Kidney (tissue), 14 donors: ENCODE measurements around the gene TPM4. TPM values are rescaled to one million over a fixed set of nuclear protein-coding genes. Genes with fewer than 3 reads are reported as not detected.
A peak's percentile ranks its signal among the peaks of the same experiment; 100 is the strongest.

ENCODE experiments used
- DNase-seq, 5 donors: peaks; one replicate each; pipeline ENCODE4 v3.0.0-alpha.2; 2013 to 2020
- FAIRE-seq: peaks from 2 replicates; lab custom pipeline; 2012; peaks lifted over from hg19 to GRCh38; lab: Jason Lieb, UNC
- H3K27ac ChIP-seq, 2 donors: one replicate each; pipeline ENCODE4 v1.7.0; 2013; ENCODE audit warnings: low read depth in 2 of 2, low read length in 2 of 2, inconsistent platforms in 1 of 2
- H3K27me3 ChIP-seq: one replicate; pipeline ENCODE4 v1.7.1; 2013; ENCODE audit warnings: low read length, inconsistent platforms; ENCODE audit not compliant: control insufficient read depth, insufficient read depth
- H3K36me3 ChIP-seq, 3 donors: one replicate each; pipeline versions ENCODE4 v1.7.0 to v1.7.1; 2013; ENCODE audit warnings: low read length in 3 of 3, control low read depth in 1 of 3, inconsistent platforms in 1 of 3; ENCODE audit not compliant: insufficient read depth in 3 of 3, control insufficient read depth in 2 of 3
- H3K4me1 ChIP-seq, 3 donors: one replicate each; pipeline versions ENCODE4 v1.7.0 to v1.7.1; 2013; ENCODE audit warnings: low read length in 3 of 3, inconsistent platforms in 1 of 3, low read depth in 1 of 3; ENCODE audit not compliant: control insufficient read depth in 2 of 3, insufficient read depth in 2 of 3
- H3K4me3 ChIP-seq, 3 donors: one replicate each; pipeline versions ENCODE4 v1.7.0 to v1.8.1; 2013; ENCODE audit warnings: low read length in 3 of 3, control low read depth in 1 of 3, inconsistent platforms in 1 of 3
- H3K9ac ChIP-seq, 3 donors: one replicate each; pipeline versions ENCODE4 v1.7.0 to v1.7.1; 2013; ENCODE audit warnings: low read length in 3 of 3, control low read depth in 1 of 3, inconsistent platforms in 1 of 3
- H3K9me3 ChIP-seq, 3 donors: one replicate each; pipeline versions ENCODE4 v1.7.0 to v1.7.1; 2013; ENCODE audit warnings: low read length in 3 of 3, control low read depth in 1 of 3, inconsistent platforms in 1 of 3; ENCODE audit not compliant: control insufficient read depth in 2 of 3, insufficient read depth in 1 of 3
- CTCF ChIP-seq: IDR thresholded peaks from 3 replicates; pipeline ENCODE4 v1.5.1; 2012; ENCODE audit warnings: mild to moderate bottlenecking, moderate library complexity, borderline replicate concordance; ENCODE audit not compliant: insufficient read depth; ENCODE audit errors: extremely low read depth
- intact Hi-C: fragments of 100-400 bp; cut with DNase I; formaldehyde crosslinking; loops from one replicate; pipeline ENCODE4 v1.11.1; 2022
- polyA plus RNA-seq: library from polyadenylated mRNA; stranded (reverse); fragments of 350-450 nt; fragmentation: Illumina TruSeq; extraction: RNeasy Lipid Tissue Mini Kit (QIAGEN cat#74804); gene quantifications from one replicate; pipeline ENCODE4 v1.2.3, GENCODE V29; 2014; ENCODE audit warnings: low read depth, low replicate concordance; ENCODE audit not compliant: insufficient read depth
- total RNA-seq: library from RNA; stranded (reverse); fragmentation: NEBNext Ultra II Directional; extraction: Animal tissue kit (Norgen Biotek cat#: 25700); gene quantifications from one replicate; pipeline ENCODE4 v1.2.1, GENCODE V29; 2021
- donor health status: control.
- donor health status: control.
- donor health status: control.
- donor health status: control.
- donor health status: control.
- donor health status: DM: yes; HTN: yes; CAD: no.
- donor health status: Normal renal cell carcinoma (clear cell type).

The TPM4 gene
- total and polyA plus RNA-seq, 2 donors from 2014 or later, result 132 to 273 TPM

- no peak overlapping the region for H3K27ac ChIP-seq
- TF ChIP-seq CTCF, result no peak
- intact Hi-C loops, result no loop called here
Measured at GRCh38 chr19:16112778-16113177, 36.5 kb downstream of the TPM4 start.

GRCh38 chr19:16113727-16114126, 37.4 kb downstream of the TPM4 start:
- FAIRE-seq (no peak), DNase-seq (no peak)
- no peaks in the 10 kb centered on the region for H3K27me3 ChIP-seq
- H3K9me3 ChIP-seq, result no peaks in the 10 kb centered on the region
- peaks cover 0 to 13% (median 4%) of the 10 kb centered on the region in 3 donors for H3K36me3 ChIP-seq
- no peak for TF ChIP-seq CTCF
- H3K4me1 ChIP-seq, result peaks cover 0 to 20% (median 16%) of the 10 kb centered on the region in 3 donors
- intact Hi-C loops, result no loop called here
- H3K9ac ChIP-seq, result no peak overlapping the region
- H3K27ac ChIP-seq, result no peak overlapping the region
- H3K4me3 ChIP-seq, result no peak overlapping the region

More at GRCh38 chr19:16112778-16113177, 36.5 kb downstream of the TPM4 start:
- Histone ChIP-seq H3K36me3 (peaks cover 0 to 5% (median 0%) of the 10 kb centered on the region in 3 donors), H3K9me3 (no peaks in the 10 kb centered on the region), H3K4me1 (peaks cover 0 to 20% (median 16%) of the 10 kb centered on the region in 3 donors), H3K27me3 (no peaks in the 10 kb centered on the region), H3K4me3 (peak overlapping the region; percentile 94 to 97 (median 94)), H3K9ac (peak overlapping the region in 1 of 3 donors; percentile 98)
- DNase-seq (no peak), FAIRE-seq (no peak)

GRCh38 chr19:16115301-16116039, 39.2 kb downstream of the TPM4 start:
- peaks cover 0 to 15% (median 7%) of the 10 kb centered on the region in 3 donors for H3K36me3 ChIP-seq
- peaks cover 0 to 20% (median 16%) of the 10 kb centered on the region in 3 donors for H3K4me1 ChIP-seq
- H3K27ac ChIP-seq, result no peak overlapping the region
- FAIRE-seq (no peak), DNase-seq (no peak)
- no peak overlapping the region for H3K9ac ChIP-seq
- H3K4me3 ChIP-seq, result no peak overlapping the region
- no peaks in the 10 kb centered on the region for H3K9me3 ChIP-seq
- intact Hi-C loops, result no loop called here
- no peak for TF ChIP-seq CTCF
- H3K27me3 ChIP-seq, result no peaks in the 10 kb centered on the region
